Mucosa of rectum (tissue), 2 donors: Measurements from ENCODE around the gene ERCC1.

Source experiments
- H3K27ac ChIP-seq, 2 donors: one replicate each; pipeline ENCODE4 v1.7.0; 2013; ENCODE audit warnings: inconsistent platforms in 2 of 2, low read depth in 2 of 2, low read length in 2 of 2
- H3K27me3 ChIP-seq, 2 donors: one replicate each; pipeline ENCODE4 v1.7.0; 2013; ENCODE audit warnings: low read length in 2 of 2; ENCODE audit not compliant: control insufficient read depth in 2 of 2, insufficient read depth in 2 of 2
- H3K36me3 ChIP-seq, 2 donors: one replicate each; pipeline ENCODE4 v1.7.0; 2013; ENCODE audit warnings: low read length in 2 of 2; ENCODE audit not compliant: control insufficient read depth in 2 of 2, insufficient read depth in 2 of 2
- H3K4me1 ChIP-seq, 2 donors: one replicate each; pipeline ENCODE4 v1.7.0; 2013; ENCODE audit warnings: low read length in 2 of 2, mild to moderate bottlenecking in 1 of 2; ENCODE audit not compliant: control insufficient read depth in 2 of 2, insufficient read depth in 2 of 2
- H3K4me3 ChIP-seq, 2 donors: one replicate each; pipeline ENCODE4 v1.7.0; 2013; ENCODE audit warnings: low read length in 2 of 2
- H3K9ac ChIP-seq, 2 donors: one replicate each; pipeline ENCODE4 v1.7.0; 2013; ENCODE audit warnings: low read length in 2 of 2, low read depth in 1 of 2, mild to moderate bottlenecking in 1 of 2
- H3K9me3 ChIP-seq, 2 donors: one replicate each; pipeline ENCODE4 v1.7.0; 2013; ENCODE audit warnings: low read length in 2 of 2; ENCODE audit not compliant: control insufficient read depth in 2 of 2
- donor health status: healthy.
- donor health status: Normal muscosa, but diverticular disease.

The ERCC1 gene

GRCh38 chr19:45370410-45371204 lies 53.1 kb downstream of the ERCC1 start, which contains the start of gene ERCC2:
ERCC2 (minus strand) TSS chr19:45370573; CDS start chr19:45370540, 33 bp downstream.
- H3K36me3 ChIP-seq: no peaks in the 10 kb centered on the region
- no peaks in the 10 kb centered on the region for H3K9me3 ChIP-seq
- H3K27me3 ChIP-seq: no peaks in the 10 kb centered on the region
- peak within 1 kb of the TSS; percentile 56 to 69 for H3K9ac ChIP-seq
- H3K4me3 ChIP-seq: peak within 1 kb of the TSS; percentile 73 to 83
- peak within 1 kb of the TSS; percentile 67 to 77 for H3K27ac ChIP-seq
- H3K4me1 ChIP-seq: peaks cover 0 to 2% of the 10 kb centered on the region in 2 donors

DNA sequence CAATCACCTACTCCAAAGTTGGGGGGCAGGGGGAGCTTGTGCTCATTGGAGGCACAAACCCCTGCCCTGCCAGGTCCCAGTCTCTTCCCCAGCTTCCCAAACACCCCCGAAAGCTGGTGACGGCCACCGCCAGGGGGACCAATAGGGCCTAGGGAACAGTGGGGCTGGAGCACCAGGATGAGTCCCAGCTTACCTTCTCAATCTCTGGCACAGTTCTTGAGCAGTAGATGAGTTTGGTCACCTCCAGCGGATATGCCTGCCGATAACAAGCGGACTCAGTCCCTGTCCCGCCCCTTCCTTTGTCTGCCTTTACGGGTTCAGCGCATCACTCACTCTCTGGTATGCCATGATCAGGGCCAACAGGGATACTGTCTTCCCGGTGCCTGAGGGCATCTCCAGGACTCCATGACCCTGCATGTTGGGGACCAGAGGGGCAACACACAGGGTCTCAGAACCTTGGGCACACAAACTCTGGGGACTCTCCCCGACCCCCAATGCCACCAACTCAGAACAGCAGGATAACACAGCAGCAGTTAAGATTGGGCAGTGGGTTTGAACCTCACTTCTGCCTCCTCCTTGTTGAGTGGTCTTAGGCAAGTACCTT lies 54.9 kb downstream of the ERCC1 start:
- H3K27ac ChIP-seq: no peak overlapping the region
- H3K9me3 ChIP-seq: no peaks in the 10 kb centered on the region
- no peaks in the 10 kb centered on the region for H3K27me3 ChIP-seq
- peaks cover 0 to 3% of the 10 kb centered on the region in 2 donors for H3K36me3 ChIP-seq
- no peak overlapping the region for H3K9ac ChIP-seq
- H3K4me3 ChIP-seq: no peak overlapping the region
- peaks cover 0 to 2% of the 10 kb centered on the region in 2 donors for H3K4me1 ChIP-seq

DNA sequence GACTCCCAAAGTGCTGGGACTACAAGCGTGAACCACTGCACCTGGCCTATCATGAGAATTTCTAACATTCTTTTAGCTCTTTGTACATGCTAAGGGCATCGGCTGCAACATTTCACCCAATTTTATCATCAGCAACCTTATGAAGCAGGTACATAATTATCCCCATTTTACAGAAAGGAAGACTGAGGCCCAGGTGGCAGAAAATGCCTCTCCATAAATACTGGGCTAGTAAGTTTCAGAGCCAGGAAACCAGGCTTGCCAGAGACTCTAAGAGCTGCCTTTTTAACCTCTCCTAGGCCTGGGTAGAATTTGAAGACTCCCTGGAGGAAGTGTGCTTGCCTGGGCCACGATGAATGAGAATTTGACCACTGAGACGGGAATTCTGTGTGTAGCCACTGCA lies 55.6 kb downstream of the ERCC1 start:
- no peak overlapping the region for H3K4me3 ChIP-seq
- H3K9ac ChIP-seq: no peak overlapping the region
- H3K4me1 ChIP-seq: peaks cover 0 to 2% of the 10 kb centered on the region in 2 donors
- no peaks in the 10 kb centered on the region for H3K27me3 ChIP-seq
- peaks cover 0 to 3% of the 10 kb centered on the region in 2 donors for H3K36me3 ChIP-seq
- no peak overlapping the region for H3K27ac ChIP-seq
- H3K9me3 ChIP-seq: no peaks in the 10 kb centered on the region

DNA sequence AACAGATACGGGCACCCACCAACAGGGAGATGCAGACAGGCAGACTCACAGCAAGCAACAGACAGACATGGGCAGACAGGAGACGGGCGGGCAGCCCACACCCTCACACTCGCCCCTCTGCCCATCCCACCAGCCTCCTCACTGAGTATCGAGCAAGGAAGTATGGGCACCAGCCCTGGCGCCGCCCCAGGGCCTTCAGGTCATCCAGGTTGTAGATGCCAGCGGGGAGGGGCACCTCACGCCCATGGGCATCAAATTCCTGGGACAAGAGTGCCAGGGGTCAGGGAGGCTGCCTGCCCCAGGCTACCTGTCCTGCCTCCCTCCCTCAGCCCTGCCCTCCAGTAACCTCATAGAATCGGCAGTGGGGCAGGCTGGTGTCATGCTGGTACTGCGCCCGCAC lies 59.0 kb downstream of the ERCC1 start:
- H3K4me1 ChIP-seq: peaks cover 0 to 2% of the 10 kb centered on the region in 2 donors
- no peak overlapping the region for H3K27ac ChIP-seq
- H3K9me3 ChIP-seq: no peaks in the 10 kb centered on the region
- no peaks in the 10 kb centered on the region for H3K27me3 ChIP-seq
- no peak overlapping the region for H3K9ac ChIP-seq
- H3K36me3 ChIP-seq: peaks cover 7 to 9% of the 10 kb centered on the region in 2 donors
- H3K4me3 ChIP-seq: no peak overlapping the region

- Histone ChIP-seq H3K4me1 (no peaks in the 10 kb centered on the region), H3K9ac (no peak overlapping the region), H3K36me3 (peaks cover 7 to 11% of the 10 kb centered on the region in 2 donors), H3K4me3 (no peak overlapping the region), H3K27ac (no peak overlapping the region), H3K27me3 (no peaks in the 10 kb centered on the region), H3K9me3 (no peaks in the 10 kb centered on the region)
Observed at GRCh38 chr19:45363861-45364459, 59.8 kb downstream of the ERCC1 start.

DNA sequence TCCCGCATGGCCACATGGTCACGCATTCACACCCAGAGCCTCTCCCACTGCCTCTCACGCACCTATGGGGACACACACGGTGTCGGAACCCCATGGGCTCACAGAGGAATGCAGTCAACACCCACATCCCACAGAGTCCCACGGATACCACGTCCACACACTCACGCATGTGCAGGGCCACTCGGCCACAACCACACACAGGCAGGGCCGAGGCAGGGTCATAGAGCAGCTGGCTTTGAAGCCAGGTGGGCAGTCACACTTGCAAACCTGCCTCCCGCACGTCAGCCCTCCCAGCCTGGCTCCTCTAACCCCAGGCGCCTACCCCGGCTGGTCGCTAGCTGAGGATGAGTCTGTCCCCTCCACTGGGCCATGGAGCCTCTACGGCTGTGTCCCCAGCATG lies 61.4 kb downstream of the ERCC1 start:
- Histone ChIP-seq H3K4me3 (no peak overlapping the region), H3K9me3 (no peaks in the 10 kb centered on the region), H3K36me3 (peaks cover 7 to 11% of the 10 kb centered on the region in 2 donors), H3K27me3 (no peaks in the 10 kb centered on the region), H3K9ac (no peak overlapping the region), H3K4me1 (no peaks in the 10 kb centered on the region), H3K27ac (no peak overlapping the region)

GRCh38 chr19:45361608-45362007 lies 62.1 kb downstream of the ERCC1 start:
- Histone ChIP-seq H3K27ac (no peak overlapping the region), H3K36me3 (peaks cover 7 to 11% of the 10 kb centered on the region in 2 donors)

DNA sequence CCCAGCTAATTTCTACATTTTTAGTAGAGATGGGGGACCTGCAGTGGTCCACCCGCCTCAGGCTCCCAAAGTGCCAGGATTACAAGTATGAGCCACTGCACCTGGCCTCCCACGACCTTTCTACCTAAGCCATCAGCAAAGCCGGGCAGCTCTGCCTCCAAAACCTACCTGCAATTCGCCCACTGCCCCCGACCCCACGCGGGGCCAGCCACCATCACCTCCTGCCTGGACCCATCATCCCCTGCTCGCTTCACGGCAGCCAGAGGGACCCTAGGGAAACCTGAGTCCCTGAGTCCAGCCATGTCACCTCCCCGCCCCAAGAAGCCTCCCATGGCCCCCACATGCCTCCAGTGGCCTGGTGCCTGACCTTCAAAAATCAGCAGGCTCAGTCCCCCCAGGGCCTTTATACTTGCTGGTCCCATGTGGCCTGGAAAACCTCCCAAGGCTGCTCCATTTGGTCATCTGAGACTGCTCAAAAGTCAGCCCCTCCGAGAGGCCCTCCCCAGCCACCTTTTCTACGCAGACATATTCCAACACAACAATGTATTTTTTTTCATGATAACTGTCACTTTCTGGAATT lies 65.4 kb downstream of the ERCC1 start:
- Histone ChIP-seq H3K4me3 (no peak overlapping the region), H3K27ac (no peak overlapping the region), H3K9ac (no peak overlapping the region), H3K27me3 (no peaks in the 10 kb centered on the region), H3K4me1 (no peaks in the 10 kb centered on the region), H3K36me3 (peaks cover 8 to 24% of the 10 kb centered on the region in 2 donors), H3K9me3 (no peaks in the 10 kb centered on the region)

More at GRCh38 chr19:45361608-45362007, 62.1 kb downstream of the ERCC1 start:
- Histone ChIP-seq H3K4me1 (no peaks in the 10 kb centered on the region), H3K9me3 (no peaks in the 10 kb centered on the region), H3K9ac (no peak overlapping the region), H3K4me3 (no peak overlapping the region), H3K27me3 (no peaks in the 10 kb centered on the region)

DNA sequence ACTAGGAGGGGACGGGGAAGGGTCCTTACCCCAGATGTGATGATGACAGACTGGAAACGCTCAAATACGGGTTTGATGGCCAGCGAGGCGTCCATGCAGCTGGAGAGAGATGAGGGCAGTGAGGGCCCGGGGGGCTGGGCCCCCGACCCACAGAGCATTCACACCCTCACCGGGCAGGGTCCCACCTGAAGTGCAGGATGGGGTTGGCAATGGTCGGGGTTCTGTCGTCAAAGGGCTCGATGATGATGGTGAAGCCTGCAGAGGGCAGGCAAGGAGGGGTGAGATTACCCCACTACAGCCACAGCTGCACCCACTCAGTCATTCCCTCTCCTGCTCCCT lies 66.3 kb downstream of the ERCC1 start:
- no peaks in the 10 kb centered on the region for H3K27me3 ChIP-seq
- peaks cover 8 to 28% of the 10 kb centered on the region in 2 donors for H3K36me3 ChIP-seq

More for the DNA sequence above, 66.3 kb downstream of the ERCC1 start:
- Histone ChIP-seq H3K4me3 (no peak overlapping the region), H3K4me1 (no peaks in the 10 kb centered on the region), H3K9me3 (no peaks in the 10 kb centered on the region), H3K27ac (no peak overlapping the region), H3K9ac (no peak overlapping the region)
